A549 (cell line): ENCODE measurements around the gene TNNI2.

Experiments
- CBX2 ChIP-seq: fragments of 200-600 bp; sonication (generic); IDR thresholded peaks from 2 replicates; pipeline ENCODE4 v1.6.1; 2016; ENCODE audit warnings: low read depth, mild to moderate bottlenecking, borderline replicate concordance
- CBX8 ChIP-seq: fragments of 200-600 bp; sonication (generic); IDR thresholded peaks from 2 replicates; pipeline ENCODE4 v1.6.1; 2016
- CEBPB ChIP-seq, 2 experiments: fragments of >200 bp in 1 of 2; sonication (Bioruptor Twin) in 1 of 2; formaldehyde crosslinking in 1 of 2; IDR thresholded peaks; 2 replicates each; pipeline ENCODE4 v1.6.1; 2012 to 2016
- KDM1A ChIP-seq: fragments of 200-600 bp; sonication (generic); IDR thresholded peaks from 2 replicates; pipeline ENCODE4 v1.6.1; 2016; ENCODE audit warnings: low read depth, mild to moderate bottlenecking
- POLR2A ChIP-seq: IDR thresholded peaks from 2 replicates; pipeline ENCODE4 v1.6.1; 2012; ENCODE audit warnings: mild to moderate bottlenecking, low read length
- RCOR1 ChIP-seq: fragments of 150-350 bp; IDR thresholded peaks from 2 replicates; pipeline ENCODE4 v1.6.1; 2014; ENCODE audit warnings: antibody characterized with exemption, low read length, low read depth
- SMC3 ChIP-seq: fragments of >200 bp; sonication (Bioruptor Twin); formaldehyde crosslinking; IDR thresholded peaks from 3 replicates; pipeline ENCODE4 v1.6.1; 2018; ENCODE audit warnings: inconsistent platforms
- TF ChIP-seq, protein P1 (sequence below): fragments of >200 bp; sonication (Bioruptor Twin); formaldehyde crosslinking; IDR thresholded peaks from 3 replicates; pipeline ENCODE4 v1.5.1; 2016
- TF ChIP-seq, protein P2 (sequence below): IDR thresholded peaks from 2 replicates; pipeline ENCODE4 v1.6.1; 2012
- TF ChIP-seq, protein P3 (sequence below): fragments of 200-600 bp; sonication (generic); IDR thresholded peaks from 2 replicates; pipeline ENCODE4 v1.6.1; 2016; ENCODE audit warnings: antibody characterized with exemption, mild to moderate bottlenecking, moderate library complexity

DNA sequence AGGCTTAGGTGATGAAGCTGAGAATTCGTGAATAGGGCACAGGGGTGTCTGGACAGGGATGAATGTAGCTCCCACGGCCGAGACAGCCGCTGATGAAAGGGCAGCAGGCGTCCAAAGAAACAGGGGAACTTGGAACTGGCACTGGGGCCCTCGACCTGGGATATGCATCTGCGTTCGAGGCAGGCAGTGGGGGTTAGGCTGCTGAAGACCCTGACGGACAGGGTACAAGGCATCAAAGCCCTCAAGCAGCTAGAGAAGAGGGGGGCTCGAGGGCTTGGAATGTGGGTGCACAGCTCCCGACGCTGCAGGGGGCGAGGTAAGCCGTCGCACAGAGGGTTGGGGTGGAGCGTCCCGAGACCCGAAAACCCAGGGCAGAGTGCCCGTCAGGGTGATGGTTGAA, 10.8 kb upstream of the TNNI2 start:
- TF ChIP-seq, protein P1, sequence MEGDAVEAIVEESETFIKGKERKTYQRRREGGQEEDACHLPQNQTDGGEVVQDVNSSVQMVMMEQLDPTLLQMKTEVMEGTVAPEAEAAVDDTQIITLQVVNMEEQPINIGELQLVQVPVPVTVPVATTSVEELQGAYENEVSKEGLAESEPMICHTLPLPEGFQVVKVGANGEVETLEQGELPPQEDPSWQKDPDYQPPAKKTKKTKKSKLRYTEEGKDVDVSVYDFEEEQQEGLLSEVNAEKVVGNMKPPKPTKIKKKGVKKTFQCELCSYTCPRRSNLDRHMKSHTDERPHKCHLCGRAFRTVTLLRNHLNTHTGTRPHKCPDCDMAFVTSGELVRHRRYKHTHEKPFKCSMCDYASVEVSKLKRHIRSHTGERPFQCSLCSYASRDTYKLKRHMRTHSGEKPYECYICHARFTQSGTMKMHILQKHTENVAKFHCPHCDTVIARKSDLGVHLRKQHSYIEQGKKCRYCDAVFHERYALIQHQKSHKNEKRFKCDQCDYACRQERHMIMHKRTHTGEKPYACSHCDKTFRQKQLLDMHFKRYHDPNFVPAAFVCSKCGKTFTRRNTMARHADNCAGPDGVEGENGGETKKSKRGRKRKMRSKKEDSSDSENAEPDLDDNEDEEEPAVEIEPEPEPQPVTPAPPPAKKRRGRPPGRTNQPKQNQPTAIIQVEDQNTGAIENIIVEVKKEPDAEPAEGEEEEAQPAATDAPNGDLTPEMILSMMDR = no peak
- TF ChIP-seq RCOR1 (no peak), CBX8 (no peak), CBX2 (no peak), POLR2A (no peak), CEBPB (IDR thresholded peaks at IDR 0.05) (no peak), SMC3 (no peak), KDM1A (no peak)
- TF ChIP-seq, protein P2, sequence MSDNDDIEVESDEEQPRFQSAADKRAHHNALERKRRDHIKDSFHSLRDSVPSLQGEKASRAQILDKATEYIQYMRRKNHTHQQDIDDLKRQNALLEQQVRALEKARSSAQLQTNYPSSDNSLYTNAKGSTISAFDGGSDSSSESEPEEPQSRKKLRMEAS = no peak
- TF ChIP-seq, protein P3, sequence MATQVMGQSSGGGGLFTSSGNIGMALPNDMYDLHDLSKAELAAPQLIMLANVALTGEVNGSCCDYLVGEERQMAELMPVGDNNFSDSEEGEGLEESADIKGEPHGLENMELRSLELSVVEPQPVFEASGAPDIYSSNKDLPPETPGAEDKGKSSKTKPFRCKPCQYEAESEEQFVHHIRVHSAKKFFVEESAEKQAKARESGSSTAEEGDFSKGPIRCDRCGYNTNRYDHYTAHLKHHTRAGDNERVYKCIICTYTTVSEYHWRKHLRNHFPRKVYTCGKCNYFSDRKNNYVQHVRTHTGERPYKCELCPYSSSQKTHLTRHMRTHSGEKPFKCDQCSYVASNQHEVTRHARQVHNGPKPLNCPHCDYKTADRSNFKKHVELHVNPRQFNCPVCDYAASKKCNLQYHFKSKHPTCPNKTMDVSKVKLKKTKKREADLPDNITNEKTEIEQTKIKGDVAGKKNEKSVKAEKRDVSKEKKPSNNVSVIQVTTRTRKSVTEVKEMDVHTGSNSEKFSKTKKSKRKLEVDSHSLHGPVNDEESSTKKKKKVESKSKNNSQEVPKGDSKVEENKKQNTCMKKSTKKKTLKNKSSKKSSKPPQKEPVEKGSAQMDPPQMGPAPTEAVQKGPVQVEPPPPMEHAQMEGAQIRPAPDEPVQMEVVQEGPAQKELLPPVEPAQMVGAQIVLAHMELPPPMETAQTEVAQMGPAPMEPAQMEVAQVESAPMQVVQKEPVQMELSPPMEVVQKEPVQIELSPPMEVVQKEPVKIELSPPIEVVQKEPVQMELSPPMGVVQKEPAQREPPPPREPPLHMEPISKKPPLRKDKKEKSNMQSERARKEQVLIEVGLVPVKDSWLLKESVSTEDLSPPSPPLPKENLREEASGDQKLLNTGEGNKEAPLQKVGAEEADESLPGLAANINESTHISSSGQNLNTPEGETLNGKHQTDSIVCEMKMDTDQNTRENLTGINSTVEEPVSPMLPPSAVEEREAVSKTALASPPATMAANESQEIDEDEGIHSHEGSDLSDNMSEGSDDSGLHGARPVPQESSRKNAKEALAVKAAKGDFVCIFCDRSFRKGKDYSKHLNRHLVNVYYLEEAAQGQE = no peak
